ENCODE results near the gene ZNF189. TPM values are rescaled to one million over a fixed set of nuclear protein-coding genes. Genes with fewer than 3 reads are reported as not detected.

The ZNF189 gene
- total RNA-seq, 1 experiment from 2014 or later: 15.8 TPM

DNA sequence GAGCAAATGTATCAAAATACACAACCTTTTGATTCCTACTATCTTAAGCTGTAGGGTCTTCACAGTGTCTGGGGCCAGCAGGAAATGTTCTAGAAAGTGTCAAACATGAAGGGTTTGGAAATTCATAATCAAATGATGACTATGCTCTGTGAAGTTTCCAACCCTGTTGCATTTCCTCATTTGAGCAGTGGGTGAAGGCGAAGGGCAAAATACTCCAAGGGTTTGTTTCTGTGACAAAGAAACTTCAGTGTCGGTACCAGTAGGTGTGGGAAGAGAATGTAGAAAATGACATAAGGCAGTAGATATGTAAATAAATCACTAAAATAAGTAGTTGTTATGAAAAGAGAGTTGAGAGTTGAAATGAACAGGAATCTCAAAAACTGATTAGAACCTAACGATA is 36.3 kb downstream of the ZNF189 start:
- H2AK5ac ChIP-seq (ENCODE audit: insufficient read length, low read length): no peak overlapping the region
- TF ChIP-seq CTCF (conservative IDR thresholded peaks at IDR 0.05): no peak
- no peak overlapping the region for H3K23ac ChIP-seq (ENCODE audit: insufficient read length, low read depth, low read length)
- H3K23me2 ChIP-seq (ENCODE audit: insufficient read length, low read depth, low read length, poor library complexity, severe bottlenecking): no peaks in the 10 kb centered on the region
- Mint-ChIP-seq H3K4me3 (no peak overlapping the region), H3K27me3 (ENCODE audit: low read depth) (no peaks in the 10 kb centered on the region), H3K27ac (no peak overlapping the region), H3K9me3 (no peaks in the 10 kb centered on the region), H3K36me3 (ENCODE audit: insufficient read depth in 1 of 3, low read depth in 3 of 3) (no peaks in the 10 kb centered on the region), H3K4me1 (no peaks in the 10 kb centered on the region)
- no peaks in the 10 kb centered on the region for H3K79me1 ChIP-seq (ENCODE audit: insufficient read depth, low read depth, low read length, poor library complexity, severe bottlenecking)
- no peaks in the 10 kb centered on the region for H3K27me3 ChIP-seq (ENCODE audit: insufficient read depth, low read length)
- no peaks in the 10 kb centered on the region for H4K20me1 ChIP-seq (ENCODE audit: control insufficient read depth, insufficient read depth, insufficient read length)
- H3K9me3 ChIP-seq (ENCODE audit: control insufficient read depth, low read depth, low read length): no peaks in the 10 kb centered on the region
- no peak overlapping the region for H3K27ac ChIP-seq (ENCODE audit: insufficient read length, low read depth, low read length)
- H3K14ac ChIP-seq (ENCODE audit: insufficient read depth, low read length): no peak overlapping the region
- H4K8ac ChIP-seq (replicated peaks; ENCODE audit: insufficient read length, low read depth, low read length): no peak overlapping the region
- no peak overlapping the region for H2AFZ ChIP-seq (ENCODE audit: low read length)
- H3K4me2 ChIP-seq (ENCODE audit: insufficient read depth, insufficient read length, low read length): no peak overlapping the region
- H3T11ph ChIP-seq (ENCODE audit: low read length): no peak overlapping the region
- H4K5ac ChIP-seq (ENCODE audit: insufficient read length, low read depth, low read length): no peak overlapping the region
- H2BK15ac ChIP-seq (ENCODE audit: low read depth, low read length): no peak overlapping the region
- no peaks in the 10 kb centered on the region for H3K4me1 ChIP-seq (ENCODE audit: insufficient read depth, low read length)
- H2BK5ac ChIP-seq (ENCODE audit: insufficient read length, low read length): no peak overlapping the region
- H2BK20ac ChIP-seq (ENCODE audit: low read depth, low read length, poor library complexity, severe bottlenecking): no peak overlapping the region
- no peak for DNase-seq
- no CpG with 5 or more reads among the region's 3 CpGs for WGBS (ENCODE audit: extremely low coverage, insufficient read length, low lambda C conversion rate)
- no peak overlapping the region for H3K18ac ChIP-seq (ENCODE audit: insufficient read length, low read depth, low read length)
- H3K56ac ChIP-seq (ENCODE audit: insufficient read length, low read depth, low read length): no peak overlapping the region
- no peak overlapping the region for H3K4ac ChIP-seq (ENCODE audit: low read depth, low read length)
- H3K9ac ChIP-seq (ENCODE audit: extremely low read depth, insufficient read length, low read length): no peak overlapping the region
- no peaks in the 10 kb centered on the region for H3K79me2 ChIP-seq (ENCODE audit: insufficient read depth, low read length)
- no peak overlapping the region for H2BK120ac ChIP-seq (ENCODE audit: low read depth, low read length, poor library complexity, severe bottlenecking)
- no peak overlapping the region for H2BK12ac ChIP-seq (ENCODE audit: insufficient read length, low read depth, low read length)
- H4K91ac ChIP-seq (ENCODE audit: insufficient read length, low read depth, low read length): no peak overlapping the region
